Stimulated activated CD4-positive, alpha-beta T cell treated with anti-CD3 and anti-CD28 coated beads, Interleukin-2, amount 100 ng/mL, for 4 hours (primary cell): Measurements from ENCODE around the gene PDCD1LG2.
"Not testable (repeated sequence)": the region's sequence is repeated elsewhere in the genome, so short reads cannot be mapped to it uniquely, and the experiment has no call there.

Source experiments
- DNase-seq: peaks from one replicate; pipeline ENCODE4 v3.0.0-alpha.2; 2020; ENCODE audit warnings: low read depth

Gene PDCD1LG2

GRCh38 chr9:5493679-5494511, 16.4 kb upstream of the PDCD1LG2 start:
- no peak for DNase-seq

GRCh38 chr9:5494765-5495164, 15.6 kb upstream of the PDCD1LG2 start:
- DNase-seq, result not testable (repeated sequence)

- DNase-seq, result no peak
These were observed 11.2 kb upstream of the PDCD1LG2 start for GRCh38 chr9:5499157-5499556.

- DNase-seq, result no peak
These were observed 10.4 kb upstream of the PDCD1LG2 start for GRCh38 chr9:5499889-5500398.

- no peak for DNase-seq
These were observed 9.7 kb upstream of the PDCD1LG2 start for GRCh38 chr9:5500441-5501235.

- DNase-seq, result no peak
These were observed 7.8 kb upstream of the PDCD1LG2 start for GRCh38 chr9:5502553-5502952.

- DNase-seq, result no peak
These were observed 758 bp upstream of the PDCD1LG2 start for GRCh38 chr9:5509573-5509972.

- no peak for DNase-seq
These were observed 658 bp downstream of the PDCD1LG2 start for GRCh38 chr9:5510989-5511388.

GRCh38 chr9:5511476-5511875, 1.1 kb downstream of the PDCD1LG2 start:
- no peak for DNase-seq

GRCh38 chr9:5511935-5512580, 1.7 kb downstream of the PDCD1LG2 start:
- DNase-seq, result no peak

- no peak for DNase-seq
These were observed 2.5 kb downstream of the PDCD1LG2 start for GRCh38 chr9:5512658-5513452.

- no peak for DNase-seq
These were observed 3.8 kb downstream of the PDCD1LG2 start for GRCh38 chr9:5513966-5514616.

- no peak for DNase-seq
These were observed 4.4 kb downstream of the PDCD1LG2 start for GRCh38 chr9:5514617-5515260.

GRCh38 chr9:5515261-5515650, 4.9 kb downstream of the PDCD1LG2 start:
- no peak for DNase-seq

- no peak for DNase-seq
These were observed 6.3 kb downstream of the PDCD1LG2 start for GRCh38 chr9:5516453-5517220.

GRCh38 chr9:5518171-5518936, 8.0 kb downstream of the PDCD1LG2 start:
- DNase-seq, result no peak

- DNase-seq, result no peak
These were observed 8.6 kb downstream of the PDCD1LG2 start for GRCh38 chr9:5518937-5519319.

GRCh38 chr9:5524090-5524489, 13.8 kb downstream of the PDCD1LG2 start:
- DNase-seq, result no peak

- DNase-seq, result no peak
These were observed 19.4 kb downstream of the PDCD1LG2 start for GRCh38 chr9:5529683-5530221.
